Rectal smooth muscle tissue (tissue), 1 donor: ENCODE measurements around the gene TLE6.
"Not testable (repeated sequence)": the region's sequence is repeated elsewhere in the genome, so short reads cannot be mapped to it uniquely, and the experiment has no call there.

Experiments used
- H3K27ac ChIP-seq: one replicate; pipeline ENCODE4 v1.7.0; 2013; ENCODE audit warnings: low read depth, low read length, inconsistent platforms
- H3K27me3 ChIP-seq: one replicate; pipeline ENCODE4 v1.7.0; 2013; ENCODE audit warnings: low read length; ENCODE audit not compliant: control insufficient read depth, insufficient read depth
- H3K36me3 ChIP-seq: one replicate; pipeline ENCODE4 v1.7.0; 2013; ENCODE audit warnings: low read length; ENCODE audit not compliant: control insufficient read depth, insufficient read depth
- H3K4me1 ChIP-seq: one replicate; pipeline ENCODE4 v1.7.0; 2013; ENCODE audit warnings: low read length; ENCODE audit not compliant: control insufficient read depth, insufficient read depth
- H3K4me3 ChIP-seq: one replicate; pipeline ENCODE4 v1.7.0; 2013; ENCODE audit warnings: low read length
- H3K9ac ChIP-seq: one replicate; pipeline ENCODE4 v1.7.0; 2013; ENCODE audit warnings: low read length

Gene TLE6

GRCh38 chr19:2978166-2978767 is 903 bp downstream of the TLE6 start:
- H3K27ac ChIP-seq = no peak overlapping the region
- H3K9ac ChIP-seq = no peak overlapping the region
- no peaks in the 10 kb centered on the region for H3K36me3 ChIP-seq
- H3K27me3 ChIP-seq = no peaks in the 10 kb centered on the region
- H3K4me3 ChIP-seq = no peak overlapping the region
- peaks cover 8% of the 10 kb centered on the region for H3K4me1 ChIP-seq

GRCh38 chr19:2978772-2979171 is 1.4 kb downstream of the TLE6 start:
- Histone ChIP-seq H3K9ac (no peak overlapping the region), H3K4me1 (peaks cover 13% of the 10 kb centered on the region), H3K36me3 (no peaks in the 10 kb centered on the region), H3K4me3 (no peak overlapping the region), H3K27ac (no peak overlapping the region), H3K27me3 (no peaks in the 10 kb centered on the region)

- no peak overlapping the region for H3K9ac ChIP-seq
- H3K27ac ChIP-seq = no peak overlapping the region
- peaks cover 14% of the 10 kb centered on the region for H3K4me1 ChIP-seq
- H3K36me3 ChIP-seq = no peaks in the 10 kb centered on the region
- H3K27me3 ChIP-seq = no peaks in the 10 kb centered on the region
- no peak overlapping the region for H3K4me3 ChIP-seq
Observed at GRCh38 chr19:2981898-2982297, 4.5 kb downstream of the TLE6 start.

- H3K27ac ChIP-seq = peak overlapping the region; percentile 76
Observed at GRCh38 chr19:2982561-2982960, 5.2 kb downstream of the TLE6 start.

GRCh38 chr19:2982983-2983350 is 5.6 kb downstream of the TLE6 start:
- no peaks in the 10 kb centered on the region for H3K36me3 ChIP-seq
- peak overlapping the region; percentile 76 for H3K27ac ChIP-seq
- H3K27me3 ChIP-seq = no peaks in the 10 kb centered on the region
- H3K9ac ChIP-seq = no peak overlapping the region
- peaks cover 14% of the 10 kb centered on the region for H3K4me1 ChIP-seq
- no peak overlapping the region for H3K4me3 ChIP-seq

More at GRCh38 chr19:2982561-2982960, 5.2 kb downstream of the TLE6 start:
- no peaks in the 10 kb centered on the region for H3K36me3 ChIP-seq
- H3K4me3 ChIP-seq = no peak overlapping the region
- H3K27me3 ChIP-seq = no peaks in the 10 kb centered on the region
- H3K9ac ChIP-seq = no peak overlapping the region
- peaks cover 14% of the 10 kb centered on the region for H3K4me1 ChIP-seq

GRCh38 chr19:2983351-2984214 is 6.2 kb downstream of the TLE6 start:
- Histone ChIP-seq H3K9ac (no peak overlapping the region), H3K27ac (peak overlapping the region; percentile 76), H3K4me1 (peaks cover 14% of the 10 kb centered on the region), H3K27me3 (no peaks in the 10 kb centered on the region), H3K4me3 (peak overlapping the region; percentile 50), H3K36me3 (no peaks in the 10 kb centered on the region)

GRCh38 chr19:2984215-2984528 is 6.8 kb downstream of the TLE6 start:
- Histone ChIP-seq H3K9ac (no peak overlapping the region), H3K27me3 (no peaks in the 10 kb centered on the region), H3K4me3 (peak overlapping the region; percentile 50), H3K4me1 (peaks cover 14% of the 10 kb centered on the region), H3K27ac (peak overlapping the region; percentile 76), H3K36me3 (no peaks in the 10 kb centered on the region)

GRCh38 chr19:2986951-2987524 is 9.7 kb downstream of the TLE6 start:
- H3K4me1 ChIP-seq = peaks cover 14% of the 10 kb centered on the region
- H3K4me3 ChIP-seq = no peak overlapping the region
- H3K36me3 ChIP-seq = no peaks in the 10 kb centered on the region
- H3K27me3 ChIP-seq = no peaks in the 10 kb centered on the region
- H3K27ac ChIP-seq = no peak overlapping the region
- H3K9ac ChIP-seq = no peak overlapping the region

- H3K9ac ChIP-seq = no peak overlapping the region
- H3K27me3 ChIP-seq = no peaks in the 10 kb centered on the region
- H3K36me3 ChIP-seq = no peaks in the 10 kb centered on the region
- no peak overlapping the region for H3K4me3 ChIP-seq
- H3K27ac ChIP-seq = no peak overlapping the region
- H3K4me1 ChIP-seq = peaks cover 10% of the 10 kb centered on the region
Observed at GRCh38 chr19:2987797-2988196, 10.4 kb downstream of the TLE6 start.

GRCh38 chr19:2988568-2988967 is 11.2 kb downstream of the TLE6 start:
- no peaks in the 10 kb centered on the region for H3K27me3 ChIP-seq
- no peak overlapping the region for H3K9ac ChIP-seq
- H3K4me3 ChIP-seq = no peak overlapping the region
- peaks cover 3% of the 10 kb centered on the region for H3K4me1 ChIP-seq
- no peak overlapping the region for H3K27ac ChIP-seq
- H3K36me3 ChIP-seq = no peaks in the 10 kb centered on the region

GRCh38 chr19:2989236-2989946 is 12.0 kb downstream of the TLE6 start:
- Histone ChIP-seq H3K4me3 (no peak overlapping the region), H3K36me3 (no peaks in the 10 kb centered on the region), H3K27me3 (no peaks in the 10 kb centered on the region), H3K27ac (no peak overlapping the region), H3K4me1 (no peaks in the 10 kb centered on the region), H3K9ac (no peak overlapping the region)

- H3K4me1 ChIP-seq, H3K36me3 ChIP-seq, H3K9ac ChIP-seq, H3K4me3 ChIP-seq, H3K27ac ChIP-seq, H3K27me3 ChIP-seq: not testable (repeated sequence)
Observed at GRCh38 chr19:2992333-2992732, 15.0 kb downstream of the TLE6 start.
